ENCODE results near the gene STAG2.
"Not testable (repeated sequence)": the region's sequence is repeated elsewhere in the genome, so short reads cannot be mapped to it uniquely, and the experiment has no call there.

Gene STAG2

GRCh38 chrX:124033821-124034220 is 72.3 kb downstream of the STAG2 start:
- Histone ChIP-seq H3K9ac (ENCODE audit: low read depth, low read length) (no peak overlapping the region), H3K36me3 (ENCODE audit: insufficient read depth, low read length) (no peaks in the 10 kb centered on the region; the same call in 1 of the 2 replicates), H3K9me3 (ENCODE audit: control insufficient read depth, insufficient read depth, low read length) (no peaks in the 10 kb centered on the region), H3K4me1 (ENCODE audit: insufficient read depth, low read length) (no peaks in the 10 kb centered on the region)

GRCh38 chrX:124035657-124036056 is 74.2 kb downstream of the STAG2 start:
- no peaks in the 10 kb centered on the region for H3K4me1 ChIP-seq (ENCODE audit: insufficient read depth, low read length)
- H3K9me3 ChIP-seq (ENCODE audit: control insufficient read depth, insufficient read depth, low read length), result no peaks in the 10 kb centered on the region
- H3K36me3 ChIP-seq (ENCODE audit: insufficient read depth, low read length), result no peaks in the 10 kb centered on the region; the same call in none of the 2 replicates
- no peak overlapping the region for H3K9ac ChIP-seq (ENCODE audit: low read depth, low read length)

- H3K4me1 ChIP-seq (ENCODE audit: insufficient read depth, low read length), result no peaks in the 10 kb centered on the region
- no peaks in the 10 kb centered on the region for H3K9me3 ChIP-seq (ENCODE audit: control insufficient read depth, insufficient read depth, low read length)
- no peaks in the 10 kb centered on the region; the same call in 1 of the 2 replicates for H3K36me3 ChIP-seq (ENCODE audit: insufficient read depth, low read length)
- no peak overlapping the region for H3K9ac ChIP-seq (ENCODE audit: low read depth, low read length)
Measured at GRCh38 chrX:124042042-124042441, 80.5 kb downstream of the STAG2 start.

- Histone ChIP-seq H3K9ac (ENCODE audit: low read depth, low read length) (no peak overlapping the region), H3K36me3 (ENCODE audit: insufficient read depth, low read length) (no peaks in the 10 kb centered on the region), H3K9me3 (ENCODE audit: control insufficient read depth, insufficient read depth, low read length) (no peaks in the 10 kb centered on the region), H3K4me1 (ENCODE audit: insufficient read depth, low read length) (no peaks in the 10 kb centered on the region)
Measured at GRCh38 chrX:124045109-124045508, 83.6 kb downstream of the STAG2 start.

GRCh38 chrX:124084417-124084816 is 122.9 kb downstream of the STAG2 start:
- not testable (repeated sequence) for H3K9me3 ChIP-seq (ENCODE audit: control insufficient read depth, insufficient read depth, low read length)
- H3K36me3 ChIP-seq (ENCODE audit: insufficient read depth, low read length), result peaks cover 22% of the 10 kb centered on the region

GRCh38 chrX:124085063-124085462 is 123.6 kb downstream of the STAG2 start:
- Histone ChIP-seq H3K36me3 (ENCODE audit: insufficient read depth, low read length) (peaks cover 25% of the 10 kb centered on the region), H3K9ac (ENCODE audit: low read depth, low read length) (no peak overlapping the region), H3K4me1 (ENCODE audit: insufficient read depth, low read length) (no peaks in the 10 kb centered on the region), H3K9me3 (ENCODE audit: control insufficient read depth, insufficient read depth, low read length) (no peaks in the 10 kb centered on the region)

More at GRCh38 chrX:124084417-124084816, 122.9 kb downstream of the STAG2 start:
- H3K4me1 ChIP-seq (ENCODE audit: insufficient read depth, low read length); H3K9ac ChIP-seq (ENCODE audit: low read depth, low read length): not testable (repeated sequence)

GRCh38 chrX:124086411-124086810 is 124.9 kb downstream of the STAG2 start:
- peaks cover 30% of the 10 kb centered on the region for H3K36me3 ChIP-seq (ENCODE audit: insufficient read depth, low read length)
- H3K9ac ChIP-seq (ENCODE audit: low read depth, low read length), result no peak overlapping the region
- H3K4me1 ChIP-seq (ENCODE audit: insufficient read depth, low read length), result no peaks in the 10 kb centered on the region
- H3K9me3 ChIP-seq (ENCODE audit: control insufficient read depth, insufficient read depth, low read length), result no peaks in the 10 kb centered on the region

GRCh38 chrX:124087000-124087746 is 125.7 kb downstream of the STAG2 start:
- H3K9me3 ChIP-seq (ENCODE audit: control insufficient read depth, insufficient read depth, low read length), result no peaks in the 10 kb centered on the region
- H3K36me3 ChIP-seq (ENCODE audit: insufficient read depth, low read length), result peaks cover 30% of the 10 kb centered on the region
- H3K9ac ChIP-seq (ENCODE audit: low read depth, low read length), result no peak overlapping the region
- no peaks in the 10 kb centered on the region for H3K4me1 ChIP-seq (ENCODE audit: insufficient read depth, low read length)

- H3K4me1 ChIP-seq (ENCODE audit: insufficient read depth, low read length), result no peaks in the 10 kb centered on the region
- peaks cover 17% of the 10 kb centered on the region for H3K36me3 ChIP-seq (ENCODE audit: insufficient read depth, low read length)
- no peak overlapping the region for H3K9ac ChIP-seq (ENCODE audit: low read depth, low read length)
- no peaks in the 10 kb centered on the region; the same call in 1 of the 2 replicates for H3K9me3 ChIP-seq (ENCODE audit: control insufficient read depth, insufficient read depth, low read length)
Measured at GRCh38 chrX:124093222-124093621, 131.7 kb downstream of the STAG2 start.

GRCh38 chrX:124097116-124097515 is 135.6 kb downstream of the STAG2 start:
- H3K36me3 ChIP-seq (ENCODE audit: insufficient read depth, low read length), result peaks cover 6% of the 10 kb centered on the region
- H3K9ac ChIP-seq (ENCODE audit: low read depth, low read length), result no peak overlapping the region
- no peaks in the 10 kb centered on the region for H3K4me1 ChIP-seq (ENCODE audit: insufficient read depth, low read length)
- H3K9me3 ChIP-seq (ENCODE audit: control insufficient read depth, insufficient read depth, low read length), result no peaks in the 10 kb centered on the region; the same call in 1 of the 2 replicates

- Histone ChIP-seq H3K9me3 (ENCODE audit: control insufficient read depth, insufficient read depth, low read length) (no peaks in the 10 kb centered on the region), H3K9ac (ENCODE audit: low read depth, low read length) (no peak overlapping the region), H3K4me1 (ENCODE audit: insufficient read depth, low read length) (no peaks in the 10 kb centered on the region), H3K36me3 (ENCODE audit: insufficient read depth, low read length) (peaks cover 6% of the 10 kb centered on the region)
Measured at GRCh38 chrX:124098089-124098488, 136.6 kb downstream of the STAG2 start.

- Histone ChIP-seq H3K9ac (ENCODE audit: low read depth, low read length) (no peak overlapping the region), H3K4me1 (ENCODE audit: insufficient read depth, low read length) (no peaks in the 10 kb centered on the region), H3K9me3 (ENCODE audit: control insufficient read depth, insufficient read depth, low read length) (no peaks in the 10 kb centered on the region), H3K36me3 (ENCODE audit: insufficient read depth, low read length) (no peaks in the 10 kb centered on the region; the same call in 1 of the 2 replicates)
Measured at GRCh38 chrX:124103966-124104365, 142.5 kb downstream of the STAG2 start.

GRCh38 chrX:124104512-124104911 is 143.0 kb downstream of the STAG2 start:
- H3K36me3 ChIP-seq (ENCODE audit: insufficient read depth, low read length); H3K9ac ChIP-seq (ENCODE audit: low read depth, low read length); H3K4me1 ChIP-seq (ENCODE audit: insufficient read depth, low read length); H3K9me3 ChIP-seq (ENCODE audit: control insufficient read depth, insufficient read depth, low read length): not testable (repeated sequence)

- H3K9ac ChIP-seq (ENCODE audit: low read depth, low read length), result no peak overlapping the region
- no peaks in the 10 kb centered on the region for H3K36me3 ChIP-seq (ENCODE audit: insufficient read depth, low read length)
- no peaks in the 10 kb centered on the region for H3K4me1 ChIP-seq (ENCODE audit: insufficient read depth, low read length)
- peaks cover 8% of the 10 kb centered on the region for H3K9me3 ChIP-seq (ENCODE audit: control insufficient read depth, insufficient read depth, low read length)
Measured at GRCh38 chrX:124113621-124114600, 152.4 kb downstream of the STAG2 start.
